Testis (tissue), 3 donors: ENCODE measurements around the gene MSI2. TPM values are rescaled to one million over a fixed set of nuclear protein-coding genes. Genes with fewer than 3 reads are reported as not detected.

ENCODE experiments used
- DNase-seq: peaks from one replicate; pipeline ENCODE4 v3.0.0-alpha.2; 2019
- H3K27ac ChIP-seq, 2 donors: fragments of 200-600 bp; sonication (generic); one replicate each; pipeline ENCODE4 v1.5.1; 2019
- H3K27me3 ChIP-seq: fragments of 200-600 bp; sonication (generic); one replicate; pipeline ENCODE4 v1.5.1; 2019
- H3K36me3 ChIP-seq: fragments of 200-600 bp; sonication (generic); one replicate; pipeline ENCODE4 v1.5.1; 2017; ENCODE audit warnings: low read depth; ENCODE audit errors: missing control alignments
- H3K4me1 ChIP-seq: fragments of 200-600 bp; sonication (generic); one replicate; pipeline ENCODE4 v1.5.1; 2019
- H3K4me3 ChIP-seq, 2 donors: fragments of 200-600 bp; sonication (generic); one replicate each; pipeline ENCODE4 v1.5.1; 2017 to 2019
- H3K9me3 ChIP-seq: fragments of 200-600 bp; sonication (generic); one replicate; pipeline ENCODE4 v1.5.1; 2017
- CTCF ChIP-seq, 3 experiments: fragments of 450-650 bp in 2 of 3; fragments of 200-600 bp in 1 of 3; sonication (generic) in 1 of 3; IDR thresholded peaks; one replicate each; pipeline ENCODE4 v1.5.1; 2016 to 2019; ENCODE audit warnings: antibody characterized with exemption in 3 of 3, mild to moderate bottlenecking in 2 of 3, moderate library complexity in 1 of 3
- POLR2A ChIP-seq: fragments of 450-650 bp; IDR thresholded peaks from one replicate; pipeline ENCODE4 v1.6.1; 2017; ENCODE audit warnings: antibody characterized with exemption, mild to moderate bottlenecking, moderate library complexity
- WGBS, 2 donors: methylation state at CpG; one replicate each; pipeline ENCODE4 v1.1.5; 2018; 5-methylcytosine and 5-hydroxymethylcytosine counted together
- intact Hi-C: fragments of 100-400 bp; cut with DNase I; formaldehyde crosslinking; loops from one replicate; pipeline ENCODE4 v1.15.1; 2023; ENCODE audit warnings: low total_unique reads
- polyA plus RNA-seq: library from polyadenylated mRNA; stranded (reverse); fragments of 350-450 nt; fragmentation: Illumina TruSeq; extraction: RNeasy Lipid Tissue Mini Kit (QIAGEN cat#74804); gene quantifications from one replicate; pipeline ENCODE4 v1.2.3, GENCODE V29; 2014; ENCODE audit warnings: low read depth, low replicate concordance; ENCODE audit not compliant: insufficient read depth
- total RNA-seq, 2 donors: library from RNA; depleted of rRNA; stranded (reverse); fragments of >200 nt; gene quantifications; one replicate each; pipeline ENCODE4 v1.2.3, GENCODE V29; 2016

Gene MSI2
- total and polyA plus RNA-seq, 3 donors from 2014 or later: 46.5 to 106 (median 76.6) TPM

GRCh38 chr17:57261084-57261461 lies 4.8 kb downstream of the MSI2 start:
- no peak for TF ChIP-seq CTCF (IDR thresholded peaks at IDR 0.05)
- no peak for TF ChIP-seq POLR2A
- intact Hi-C loops: no loop called here
- Histone ChIP-seq H3K4me3 (no peak overlapping the region), H3K4me1 (peaks cover 10% of the 10 kb centered on the region), H3K36me3 (no peaks in the 10 kb centered on the region), H3K9me3 (no peaks in the 10 kb centered on the region), H3K27ac (peak overlapping the region in 1 of 2 donors; percentile 41), H3K27me3 (no peaks in the 10 kb centered on the region)
- DNase-seq: no peak
- WGBS, 2 donors: 38 to 49% methylated on average over 4 of the region's 4 CpGs

- Histone ChIP-seq H3K4me3 (no peak overlapping the region), H3K27me3 (no peaks in the 10 kb centered on the region), H3K27ac (no peak overlapping the region), H3K9me3 (no peaks in the 10 kb centered on the region), H3K36me3 (no peaks in the 10 kb centered on the region), H3K4me1 (peaks cover 10% of the 10 kb centered on the region)
- intact Hi-C loops: no loop called here
- TF ChIP-seq CTCF (IDR thresholded peaks at IDR 0.05) (no peak), POLR2A (no peak)
- no peak for DNase-seq
- WGBS, 2 donors: 62 to 71% methylated on average over 1 of the region's 1 CpG
Measured at GRCh38 chr17:57262557-57262956, 6.2 kb downstream of the MSI2 start.

DNA sequence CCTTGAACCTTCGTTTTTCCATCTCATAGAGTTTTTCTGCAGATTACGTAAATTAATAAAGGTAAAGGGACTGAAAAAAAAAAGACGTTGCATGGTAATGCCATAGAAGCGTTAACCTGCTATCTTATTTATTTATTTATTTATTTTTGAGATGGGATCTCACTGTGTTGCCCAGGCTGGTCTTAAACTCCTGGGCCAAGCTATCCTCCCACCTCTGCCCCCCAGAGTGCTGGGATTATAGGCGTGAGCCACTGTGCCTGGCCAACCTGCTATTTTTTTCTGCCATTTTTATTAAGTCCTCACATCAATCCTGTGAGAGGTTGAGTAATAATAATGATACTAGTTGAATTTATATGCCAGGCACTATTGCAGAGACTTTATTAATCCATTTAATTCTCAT lies 7.9 kb downstream of the MSI2 start:
- Histone ChIP-seq H3K4me3 (no peak overlapping the region), H3K9me3 (no peaks in the 10 kb centered on the region), H3K27ac (no peak overlapping the region), H3K4me1 (peaks cover 3% of the 10 kb centered on the region), H3K36me3 (no peaks in the 10 kb centered on the region), H3K27me3 (no peaks in the 10 kb centered on the region)
- WGBS, 2 donors: 93% methylated on average over 5 of the region's 5 CpGs
- DNase-seq: no peak
- intact Hi-C loops: no loop called here
- TF ChIP-seq POLR2A (no peak), CTCF (IDR thresholded peaks at IDR 0.05) (no peak)

GRCh38 chr17:57264776-57265175 lies 8.5 kb downstream of the MSI2 start:
- H3K4me3 ChIP-seq: no peak overlapping the region
- no peak overlapping the region for H3K27ac ChIP-seq
- H3K9me3 ChIP-seq: no peaks in the 10 kb centered on the region
- H3K4me1 ChIP-seq: peaks cover 3% of the 10 kb centered on the region
- no peaks in the 10 kb centered on the region for H3K36me3 ChIP-seq
- DNase-seq: no peak
- TF ChIP-seq CTCF (IDR thresholded peaks at IDR 0.05) (no peak), POLR2A (no peak)
- WGBS, 2 donors: 78 to 87% methylated on average over 7 of the region's 7 CpGs
- H3K27me3 ChIP-seq: no peaks in the 10 kb centered on the region
- intact Hi-C loops: no loop called here

DNA sequence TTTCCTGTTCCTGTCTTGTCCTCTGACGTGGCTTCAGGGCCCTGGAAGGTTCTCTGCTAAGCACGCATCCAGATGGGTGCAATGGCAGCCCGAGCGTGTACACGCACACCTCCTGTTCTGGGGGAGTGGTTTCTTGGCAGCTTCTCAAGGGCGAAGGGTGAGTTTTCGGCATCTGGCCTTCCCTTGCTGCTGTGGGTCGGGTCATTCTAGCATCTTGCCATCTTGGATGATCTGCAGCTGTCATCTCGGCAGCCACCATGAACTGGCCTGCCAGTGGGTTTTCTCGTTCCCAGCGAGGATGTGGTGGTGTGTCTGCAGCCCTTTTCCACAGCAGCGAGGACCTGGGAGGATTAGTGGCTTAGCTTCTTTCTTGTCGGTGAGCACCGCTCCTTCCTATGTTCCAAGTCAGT lies 10.6 kb downstream of the MSI2 start:
- intact Hi-C loops: no loop called here
- TF ChIP-seq CTCF (IDR thresholded peaks at IDR 0.05) (no peak), POLR2A (no peak)
- H3K4me3 ChIP-seq: no peak overlapping the region
- H3K36me3 ChIP-seq: no peaks in the 10 kb centered on the region
- H3K4me1 ChIP-seq: peaks cover 6% of the 10 kb centered on the region
- no peaks in the 10 kb centered on the region for H3K27me3 ChIP-seq
- no peak overlapping the region for H3K27ac ChIP-seq
- no peaks in the 10 kb centered on the region for H3K9me3 ChIP-seq
- DNase-seq: no peak
- WGBS, 2 donors: 75 to 79% methylated on average over 14 of the region's 14 CpGs
